Large intestine (tissue), 3 donors: Measurements from ENCODE around the gene CELF4. TPM values are rescaled to one million over a fixed set of nuclear protein-coding genes. Genes with fewer than 3 reads are reported as not detected.

ENCODE experiments used
- DNase-seq, 2 donors: peaks; one replicate each; pipeline versions ENCODE4 v3.0.0 to v3.0.0-alpha.2; 2013
- H3K27ac ChIP-seq: one replicate; pipeline ENCODE4 v1.5.1; 2013; ENCODE audit warnings: low read length
- H3K27me3 ChIP-seq: 2 replicates; pipeline ENCODE4 v1.6.1; 2013; ENCODE audit warnings: low read length; ENCODE audit not compliant: control insufficient read depth, insufficient read depth
- H3K36me3 ChIP-seq: 2 replicates; pipeline ENCODE4 v1.6.1; 2013; ENCODE audit warnings: low read length; ENCODE audit not compliant: control insufficient read depth, insufficient read depth
- H3K4me1 ChIP-seq: one replicate; pipeline ENCODE4 v1.6.1; 2013; ENCODE audit warnings: low read length; ENCODE audit not compliant: control insufficient read depth, insufficient read depth
- H3K4me3 ChIP-seq: one replicate; pipeline ENCODE4 v1.5.1; 2013; ENCODE audit warnings: low read length
- H3K9me3 ChIP-seq: one replicate; pipeline ENCODE4 v1.6.1; 2013; ENCODE audit warnings: mild to moderate bottlenecking, low read depth, low read length, moderate library complexity; ENCODE audit not compliant: control insufficient read depth
- WGBS: methylation state at CpG from one replicate; pipeline ENCODE4 v1.1.5; 2013; ENCODE audit warnings: low lambda C conversion rate; ENCODE audit not compliant: insufficient coverage; 5-methylcytosine and 5-hydroxymethylcytosine counted together
- polyA plus RNA-seq: library from polyadenylated mRNA; unstranded; fragments of 120-200 nt; gene quantifications from one replicate; pipeline ENCODE4 v1.2.1, GENCODE V29; 2013

CELF4 gene
- polyA plus RNA-seq, 1 donor: 16.2 TPM

GRCh38 chr18:37550118-37550875 is 15.3 kb downstream of the CELF4 start:
- H3K36me3 ChIP-seq: no peaks in the 10 kb centered on the region
- H3K27me3 ChIP-seq: peaks cover 17% of the 10 kb centered on the region
- H3K4me3 ChIP-seq: no peak overlapping the region
- no peak for DNase-seq
- H3K4me1 ChIP-seq: no peaks in the 10 kb centered on the region
- H3K9me3 ChIP-seq: no peaks in the 10 kb centered on the region
- no CpG with 5 or more reads among the region's 10 CpGs for WGBS
- no peak overlapping the region for H3K27ac ChIP-seq

GRCh38 chr18:37548679-37549289 is 16.8 kb downstream of the CELF4 start:
- H3K4me1 ChIP-seq: no peaks in the 10 kb centered on the region
- DNase-seq: no peak
- H3K27me3 ChIP-seq: peaks cover 3% of the 10 kb centered on the region
- no peak overlapping the region for H3K27ac ChIP-seq
- no peaks in the 10 kb centered on the region for H3K36me3 ChIP-seq
- H3K9me3 ChIP-seq: no peaks in the 10 kb centered on the region
- H3K4me3 ChIP-seq: no peak overlapping the region
- no CpG with 5 or more reads among the region's 12 CpGs for WGBS

GRCh38 chr18:37547196-37547827 is 18.3 kb downstream of the CELF4 start:
- H3K36me3 ChIP-seq: no peaks in the 10 kb centered on the region
- H3K4me1 ChIP-seq: no peaks in the 10 kb centered on the region
- H3K27me3 ChIP-seq: peaks cover under 1% of the 10 kb centered on the region
- H3K27ac ChIP-seq: no peak overlapping the region
- no CpG with 5 or more reads among the region's 4 CpGs for WGBS
- no peak for DNase-seq
- H3K4me3 ChIP-seq: no peak overlapping the region
- no peaks in the 10 kb centered on the region for H3K9me3 ChIP-seq

GRCh38 chr18:37546651-37547050 is 18.9 kb downstream of the CELF4 start:
- no peak for DNase-seq
- no peaks in the 10 kb centered on the region for H3K36me3 ChIP-seq
- no peak overlapping the region for H3K4me3 ChIP-seq
- peaks cover 2% of the 10 kb centered on the region for H3K27me3 ChIP-seq
- no peaks in the 10 kb centered on the region for H3K4me1 ChIP-seq
- no CpG with 5 or more reads among the region's 4 CpGs for WGBS
- H3K9me3 ChIP-seq: no peaks in the 10 kb centered on the region
- no peak overlapping the region for H3K27ac ChIP-seq

GRCh38 chr18:37546272-37546537 is 19.4 kb downstream of the CELF4 start:
- Histone ChIP-seq H3K4me1 (no peaks in the 10 kb centered on the region), H3K27ac (no peak overlapping the region), H3K27me3 (peaks cover 2% of the 10 kb centered on the region), H3K4me3 (no peak overlapping the region), H3K9me3 (no peaks in the 10 kb centered on the region), H3K36me3 (no peaks in the 10 kb centered on the region)
- DNase-seq: no peak
- no CpG with 5 or more reads among the region's 5 CpGs for WGBS

- no CpG with 5 or more reads among the region's 19 CpGs for WGBS
- no peak for DNase-seq
Observed at GRCh38 chr18:37545461-37546271, 19.9 kb downstream of the CELF4 start.

GRCh38 chr18:37544713-37545112 is 20.9 kb downstream of the CELF4 start:
- no peaks in the 10 kb centered on the region for H3K9me3 ChIP-seq
- no peaks in the 10 kb centered on the region for H3K4me1 ChIP-seq
- no CpG with 5 or more reads among the region's 5 CpGs for WGBS
- no peaks in the 10 kb centered on the region for H3K36me3 ChIP-seq
- DNase-seq: no peak
- no peak overlapping the region for H3K4me3 ChIP-seq
- no peak overlapping the region for H3K27ac ChIP-seq
- H3K27me3 ChIP-seq: peaks cover 5% of the 10 kb centered on the region

More at GRCh38 chr18:37545461-37546271, 19.9 kb downstream of the CELF4 start:
- Histone ChIP-seq H3K4me3 (no peak overlapping the region), H3K36me3 (no peaks in the 10 kb centered on the region), H3K27me3 (peaks cover 2% of the 10 kb centered on the region), H3K27ac (no peak overlapping the region), H3K9me3 (no peaks in the 10 kb centered on the region), H3K4me1 (no peaks in the 10 kb centered on the region)

GRCh38 chr18:37544217-37544616 is 21.4 kb downstream of the CELF4 start:
- Histone ChIP-seq H3K27me3 (peaks cover 10% of the 10 kb centered on the region), H3K36me3 (no peaks in the 10 kb centered on the region), H3K9me3 (no peaks in the 10 kb centered on the region), H3K27ac (no peak overlapping the region), H3K4me1 (no peaks in the 10 kb centered on the region), H3K4me3 (no peak overlapping the region)
- DNase-seq: no peak
- WGBS: 92% methylated on average over 2 of the region's 10 CpGs

GRCh38 chr18:37543321-37543720 is 22.3 kb downstream of the CELF4 start:
- Histone ChIP-seq H3K9me3 (no peaks in the 10 kb centered on the region), H3K4me1 (no peaks in the 10 kb centered on the region), H3K36me3 (no peaks in the 10 kb centered on the region), H3K27me3 (peaks cover 19% of the 10 kb centered on the region), H3K27ac (no peak overlapping the region), H3K4me3 (no peak overlapping the region)
- DNase-seq: no peak
- WGBS: no CpG with 5 or more reads among the region's 4 CpGs

GRCh38 chr18:37541517-37541916 is 24.1 kb downstream of the CELF4 start:
- peaks cover 34% of the 10 kb centered on the region for H3K27me3 ChIP-seq
- no peak for DNase-seq
- 100% methylated on average over 1 of the region's 7 CpGs for WGBS
- H3K9me3 ChIP-seq: no peaks in the 10 kb centered on the region
- no peaks in the 10 kb centered on the region for H3K4me1 ChIP-seq
- H3K27ac ChIP-seq: no peak overlapping the region
- H3K4me3 ChIP-seq: no peak overlapping the region
- H3K36me3 ChIP-seq: no peaks in the 10 kb centered on the region
